ENCODE measurements around the gene LRRC4B. TPM values are rescaled to one million over a fixed set of nuclear protein-coding genes. Genes with fewer than 3 reads are reported as not detected.

Gene LRRC4B
- total RNA-seq, 4 donors from 2014 or later: 0.23 to 1.8 (median 0.35) TPM

DNA sequence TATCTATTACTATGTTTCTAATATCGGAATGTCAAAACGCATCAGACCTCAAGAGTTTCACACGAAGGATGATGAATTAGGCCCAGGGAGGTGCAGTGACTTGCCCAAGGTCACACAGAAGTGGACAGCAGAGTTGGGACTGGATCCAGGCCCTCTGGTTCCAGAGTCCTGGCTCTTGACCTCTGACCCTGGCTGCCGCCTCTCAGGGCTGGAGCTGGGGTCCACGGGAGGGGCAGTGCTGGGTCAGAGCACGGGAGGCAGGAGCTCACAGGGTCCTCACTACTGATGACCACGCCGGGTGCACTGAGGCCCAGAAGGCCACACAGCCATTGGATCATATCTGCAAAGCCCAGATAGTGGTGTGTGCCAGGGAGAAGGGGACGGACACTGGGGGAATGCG, 45.4 kb downstream of the LRRC4B start:
- H3K4me3 ChIP-seq (ENCODE audit: low read depth, poor library complexity, severe bottlenecking): no peak overlapping the region
- WGBS, 2 donors: 86% methylated on average over 10 of the region's 10 CpGs
- no peak for DNase-seq (ENCODE audit: low spot score in 2 of 2)
- intact Hi-C loops (cut with DNase I; ENCODE audit: low total_unique reads): no loop called here
- no peak for TF ChIP-seq POLR2A (IDR thresholded peaks at IDR 0.05)
- TF ChIP-seq, protein P1, sequence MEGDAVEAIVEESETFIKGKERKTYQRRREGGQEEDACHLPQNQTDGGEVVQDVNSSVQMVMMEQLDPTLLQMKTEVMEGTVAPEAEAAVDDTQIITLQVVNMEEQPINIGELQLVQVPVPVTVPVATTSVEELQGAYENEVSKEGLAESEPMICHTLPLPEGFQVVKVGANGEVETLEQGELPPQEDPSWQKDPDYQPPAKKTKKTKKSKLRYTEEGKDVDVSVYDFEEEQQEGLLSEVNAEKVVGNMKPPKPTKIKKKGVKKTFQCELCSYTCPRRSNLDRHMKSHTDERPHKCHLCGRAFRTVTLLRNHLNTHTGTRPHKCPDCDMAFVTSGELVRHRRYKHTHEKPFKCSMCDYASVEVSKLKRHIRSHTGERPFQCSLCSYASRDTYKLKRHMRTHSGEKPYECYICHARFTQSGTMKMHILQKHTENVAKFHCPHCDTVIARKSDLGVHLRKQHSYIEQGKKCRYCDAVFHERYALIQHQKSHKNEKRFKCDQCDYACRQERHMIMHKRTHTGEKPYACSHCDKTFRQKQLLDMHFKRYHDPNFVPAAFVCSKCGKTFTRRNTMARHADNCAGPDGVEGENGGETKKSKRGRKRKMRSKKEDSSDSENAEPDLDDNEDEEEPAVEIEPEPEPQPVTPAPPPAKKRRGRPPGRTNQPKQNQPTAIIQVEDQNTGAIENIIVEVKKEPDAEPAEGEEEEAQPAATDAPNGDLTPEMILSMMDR (IDR thresholded peaks at IDR 0.05): no peak

DNA sequence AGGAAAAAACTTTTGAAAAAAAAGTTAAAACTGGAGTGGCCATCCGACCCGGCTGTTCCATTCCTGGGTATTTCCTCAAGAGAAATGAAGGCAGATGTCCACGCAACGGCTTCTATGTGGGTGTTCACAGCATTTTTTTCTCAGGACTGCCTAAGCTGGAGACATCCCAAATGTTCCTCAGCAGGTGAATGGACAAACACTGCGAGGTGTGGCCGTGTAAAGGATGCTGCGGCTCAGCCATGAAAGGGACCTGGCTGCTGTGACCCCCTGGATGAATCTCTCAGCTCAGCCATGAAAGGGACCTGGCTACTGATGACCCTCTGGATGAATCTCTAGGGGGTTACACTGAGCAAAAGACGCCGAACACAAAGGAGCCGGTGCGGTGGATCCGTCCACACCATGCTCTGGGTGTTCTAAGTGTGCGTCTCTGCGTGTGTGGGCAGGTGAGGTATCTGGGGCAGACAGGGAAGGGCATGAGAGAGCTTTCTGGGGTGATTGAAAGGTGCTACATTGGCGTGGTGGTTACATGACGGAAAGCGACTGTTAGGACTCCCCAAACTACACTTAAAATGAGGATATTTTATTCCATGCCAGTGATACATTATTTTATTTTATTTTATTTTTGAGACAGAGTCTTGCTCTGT, 47.3 kb downstream of the LRRC4B start:
- H3K4me3 ChIP-seq (ENCODE audit: low read depth, poor library complexity, severe bottlenecking): no peak overlapping the region
- no peak for TF ChIP-seq POLR2A (IDR thresholded peaks at IDR 0.05)
- TF ChIP-seq, protein P1 (IDR thresholded peaks at IDR 0.05): no peak
- intact Hi-C loops (cut with DNase I; ENCODE audit: low total_unique reads): no loop called here
- DNase-seq (ENCODE audit: low spot score in 2 of 2): no peak
- 80 to 83% methylated on average over 17 of the region's 17 CpGs for WGBS, 2 donors

DNA sequence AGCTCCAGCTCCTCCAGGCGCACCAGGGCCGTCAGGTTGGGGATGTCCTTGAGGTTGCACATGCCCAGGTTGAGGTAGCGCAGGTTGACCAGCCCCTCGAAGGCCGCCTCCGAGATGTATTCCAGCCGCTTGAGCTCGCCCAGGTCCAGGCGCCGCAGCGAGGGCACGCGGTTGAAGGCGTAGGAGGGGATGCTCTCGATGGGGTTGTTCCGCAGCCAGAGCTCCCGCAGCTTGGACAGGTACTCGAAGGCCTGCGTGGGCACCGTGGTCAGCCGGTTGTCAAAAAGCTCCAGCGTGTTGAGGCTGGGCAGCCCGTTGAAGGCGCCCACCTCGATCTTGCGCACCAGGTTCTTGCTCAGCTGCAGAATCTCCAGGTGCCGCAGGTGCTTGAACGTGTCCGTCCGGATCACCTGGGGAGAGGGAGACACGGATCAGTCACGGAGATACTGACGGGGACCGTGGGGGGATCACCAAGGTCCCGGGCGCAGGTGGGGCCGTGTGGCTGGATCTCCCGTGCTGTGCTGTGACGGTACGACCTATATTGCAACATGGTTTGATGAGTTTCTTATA, 49.1 kb downstream of the LRRC4B start:
- WGBS, 2 donors: 95 to 96% methylated on average over 39 to 40 of the region's 40 CpGs
- no peak overlapping the region for H3K4me3 ChIP-seq (ENCODE audit: low read depth, poor library complexity, severe bottlenecking)
- TF ChIP-seq POLR2A (IDR thresholded peaks at IDR 0.05): no peak
- TF ChIP-seq, protein P1 (IDR thresholded peaks at IDR 0.05): no peak
- DNase-seq (ENCODE audit: low spot score in 2 of 2): no peak
- intact Hi-C loops (cut with DNase I; ENCODE audit: low total_unique reads): no loop called here

DNA sequence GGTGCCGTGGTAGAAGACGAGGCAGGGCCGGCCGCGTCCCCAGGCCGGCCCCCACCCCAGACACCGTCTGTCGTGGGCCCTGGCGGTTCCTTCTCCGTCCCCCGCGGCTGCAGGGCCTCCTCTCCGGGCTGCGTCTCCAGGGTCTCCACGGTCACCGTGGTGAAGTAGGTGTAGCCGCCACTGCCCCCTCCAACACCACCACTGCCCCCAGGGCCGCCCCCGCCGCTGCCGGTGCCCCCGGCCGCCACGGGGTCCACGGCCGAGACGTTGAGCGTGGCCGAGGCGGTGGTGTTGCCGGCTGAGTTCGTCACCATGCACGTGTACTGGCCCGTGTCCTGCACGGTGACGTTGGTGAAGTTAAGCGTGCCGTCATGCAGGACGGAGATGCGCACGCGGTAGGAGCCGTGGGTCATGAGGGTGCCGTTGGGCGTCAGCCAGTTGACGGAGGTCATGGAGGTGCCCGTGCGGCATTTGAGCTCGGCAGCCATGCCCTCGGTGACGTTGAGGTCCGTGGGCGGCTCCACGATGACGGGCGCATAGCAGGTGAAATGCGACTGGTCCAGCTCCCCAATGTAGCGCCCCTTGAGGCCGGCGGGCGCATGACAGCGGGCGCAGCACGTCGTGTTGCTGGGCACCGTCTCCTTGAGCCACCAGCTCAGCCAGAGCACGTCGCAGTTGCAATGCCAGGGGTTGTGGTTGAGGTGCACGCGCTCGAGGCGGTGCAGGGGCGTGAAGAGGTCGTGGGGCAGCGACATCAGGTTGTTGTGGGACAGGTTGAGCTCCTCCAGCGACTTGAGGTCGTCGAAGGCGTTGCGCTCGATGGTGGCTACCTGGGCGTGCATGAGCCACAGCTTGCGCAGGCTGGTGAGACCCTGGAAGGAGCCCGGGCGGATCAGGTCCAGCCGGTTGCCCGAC, 49.9 kb downstream of the LRRC4B start:
- no peak for DNase-seq (ENCODE audit: low spot score in 2 of 2)
- intact Hi-C loops (cut with DNase I; ENCODE audit: low total_unique reads): no loop called here
- no peak for TF ChIP-seq POLR2A (IDR thresholded peaks at IDR 0.05)
- TF ChIP-seq, protein P1 (IDR thresholded peaks at IDR 0.05): no peak
- WGBS, 2 donors: 94 to 95% methylated on average over 78 to 87 of the region's 87 CpGs
- no peak overlapping the region for H3K4me3 ChIP-seq (ENCODE audit: low read depth, poor library complexity, severe bottlenecking)

DNA sequence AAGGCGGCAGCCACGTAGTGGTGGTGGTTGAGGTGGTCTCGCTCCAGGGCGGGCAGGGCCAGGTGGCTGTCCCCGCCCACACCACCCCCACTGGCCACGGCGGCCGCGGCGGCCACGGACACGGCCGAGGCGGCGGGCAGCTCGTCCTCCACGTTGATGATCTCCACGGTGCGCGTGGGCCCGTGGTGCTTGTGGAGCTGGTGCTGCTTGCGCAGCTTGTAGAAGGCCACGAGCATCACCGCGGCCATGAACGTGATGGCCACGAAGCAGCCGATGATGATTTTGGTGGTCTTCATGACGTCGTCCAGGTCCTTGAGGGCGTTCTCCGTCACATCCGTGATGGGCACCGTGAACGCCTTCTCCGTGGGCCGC, 50.5 kb downstream of the LRRC4B start:
- intact Hi-C loops (cut with DNase I; ENCODE audit: low total_unique reads): no loop called here
- 96% methylated on average over 36 to 37 of the region's 37 CpGs for WGBS, 2 donors
- no peak for TF ChIP-seq POLR2A (IDR thresholded peaks at IDR 0.05)
- TF ChIP-seq, protein P1 (IDR thresholded peaks at IDR 0.05): no peak
- no peak for DNase-seq (ENCODE audit: low spot score in 2 of 2)
- H3K4me3 ChIP-seq (ENCODE audit: low read depth, poor library complexity, severe bottlenecking): no peak overlapping the region

Data from lower leg skin (tissue), 4 donors.